ENCODE data around the gene MIPOL1.
"Not testable (repeated sequence)": the region's sequence is repeated elsewhere in the genome, so short reads cannot be mapped to it uniquely, and the experiment has no call there.

The MIPOL1 gene

GRCh38 chr14:37171678-37172023 is 26.1 kb upstream of the MIPOL1 start:
- WGBS: 4% methylated on average over 4 of the region's 6 CpGs
- H3K36me3 ChIP-seq (ENCODE audit: insufficient read depth, low read length): no peaks in the 10 kb centered on the region
- peak overlapping the region; percentile 90 for H3K27ac ChIP-seq (ENCODE audit: low read depth, low read length)
- H3K4me3 ChIP-seq (ENCODE audit: low read length): peak overlapping the region; percentile 81
- no peaks in the 10 kb centered on the region for H3K9me3 ChIP-seq (ENCODE audit: insufficient read depth, low read depth, low read length)
- H3K9ac ChIP-seq (ENCODE audit: low read depth, low read length): peak overlapping the region; percentile 94
- H3K27me3 ChIP-seq (ENCODE audit: insufficient read depth, low read length): no peaks in the 10 kb centered on the region
- H3K4me1 ChIP-seq (ENCODE audit: insufficient read depth, low read length): peaks cover 45% of the 10 kb centered on the region

DNA sequence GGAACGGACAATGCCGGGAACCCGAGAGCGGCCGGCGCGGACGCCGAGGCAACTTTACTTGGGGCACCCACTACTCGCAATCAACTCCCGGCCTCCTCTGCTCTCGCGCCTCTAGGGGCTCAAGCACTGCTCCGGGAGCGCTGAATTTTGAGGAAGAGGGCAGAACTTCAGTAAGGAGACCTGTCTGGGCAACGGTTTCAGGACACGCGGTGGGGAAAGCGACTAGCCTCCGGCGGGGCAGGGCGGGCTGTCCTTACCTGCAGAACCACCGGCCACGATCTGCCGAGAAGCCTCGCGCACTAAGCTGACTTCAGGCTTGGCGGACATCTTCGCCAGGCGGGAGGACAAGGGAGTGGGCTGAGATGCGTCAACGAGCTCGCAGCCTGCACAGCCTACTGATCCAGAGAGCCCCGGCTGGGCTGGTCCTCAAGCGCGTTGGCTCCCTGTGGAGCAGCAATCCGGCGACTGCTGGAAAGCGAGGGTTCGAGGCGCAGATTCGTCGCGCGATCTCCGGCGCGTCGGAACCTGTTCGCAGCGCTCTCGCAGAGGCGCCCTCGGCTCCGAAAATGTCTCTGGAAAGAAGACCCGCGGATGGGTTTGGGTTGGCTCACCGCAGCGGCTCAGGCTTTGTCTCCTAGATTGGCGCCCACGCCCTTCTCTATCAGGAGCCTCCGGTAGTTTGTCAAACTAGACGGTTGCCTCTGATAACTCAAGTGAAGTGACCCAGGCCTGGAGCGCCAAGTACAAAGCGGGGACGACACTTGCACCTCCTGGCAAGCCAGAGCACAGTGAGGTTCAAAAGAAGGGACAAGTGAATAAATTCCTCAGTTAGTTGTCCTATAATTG is 25.5 kb upstream of the MIPOL1 start, which contains the start of gene SLC25A21:
Gene SLC25A21, minus strand, starts transcription at position 583 of the 846 bp plus-strand sequence.
- H3K27ac ChIP-seq (ENCODE audit: low read depth, low read length): peak within 1 kb of the TSS; percentile 90
- peaks cover 39% of the 10 kb centered on the region for H3K4me1 ChIP-seq (ENCODE audit: insufficient read depth, low read length)
- peak within 1 kb of the TSS; percentile 81 for H3K4me3 ChIP-seq (ENCODE audit: low read length)
- no peaks in the 10 kb centered on the region for H3K36me3 ChIP-seq (ENCODE audit: insufficient read depth, low read length)
- H3K9me3 ChIP-seq (ENCODE audit: insufficient read depth, low read depth, low read length): no peaks in the 10 kb centered on the region
- under 1% methylated on average over 66 of the region's 66 CpGs for WGBS
- H3K27me3 ChIP-seq (ENCODE audit: insufficient read depth, low read length): no peaks in the 10 kb centered on the region
- H3K9ac ChIP-seq (ENCODE audit: low read depth, low read length): peak within 1 kb of the TSS; percentile 94

DNA sequence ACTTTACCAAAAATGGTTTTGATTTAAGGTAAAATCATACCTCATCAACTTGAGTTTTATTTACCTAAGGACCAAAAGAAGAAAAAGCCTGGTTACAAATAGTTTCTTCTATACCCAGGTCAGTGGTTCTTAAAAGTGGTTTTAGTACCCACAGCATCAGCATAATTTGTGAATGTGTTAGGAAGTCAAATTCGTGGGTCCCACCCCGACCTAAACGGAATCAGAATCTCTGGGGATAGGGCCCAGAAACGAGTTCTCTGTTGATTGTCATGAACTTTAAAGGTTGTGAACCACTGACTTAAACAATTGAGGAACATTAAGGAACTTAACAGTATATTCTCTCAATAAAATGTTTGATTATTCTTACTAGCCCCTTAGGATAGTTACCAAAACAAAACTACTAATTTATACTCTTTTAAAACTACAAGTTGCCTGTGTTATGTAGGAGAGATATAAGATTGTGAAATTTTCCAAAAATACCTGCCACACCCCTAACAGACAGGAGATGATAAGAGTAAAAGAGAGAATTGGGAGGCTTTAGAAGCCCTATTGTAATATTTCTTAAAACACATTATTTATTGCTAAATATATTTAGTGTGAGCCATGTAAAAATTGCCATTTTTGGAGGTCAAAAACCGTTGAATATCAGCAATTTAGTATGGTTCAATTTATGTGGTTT is 24.7 kb upstream of the MIPOL1 start:
- Histone ChIP-seq H3K4me3 (ENCODE audit: low read length) (peak overlapping the region; percentile 81), H3K4me1 (ENCODE audit: insufficient read depth, low read length) (peaks cover 33% of the 10 kb centered on the region), H3K9me3 (ENCODE audit: insufficient read depth, low read depth, low read length) (no peaks in the 10 kb centered on the region), H3K9ac (ENCODE audit: low read depth, low read length) (peak overlapping the region; percentile 94), H3K27ac (ENCODE audit: low read depth, low read length) (no peak overlapping the region; the same call in 1 of the 2 replicates), H3K27me3 (ENCODE audit: insufficient read depth, low read length) (no peaks in the 10 kb centered on the region), H3K36me3 (ENCODE audit: insufficient read depth, low read length) (no peaks in the 10 kb centered on the region)
- WGBS: 69% methylated on average over 5 of the region's 5 CpGs

DNA sequence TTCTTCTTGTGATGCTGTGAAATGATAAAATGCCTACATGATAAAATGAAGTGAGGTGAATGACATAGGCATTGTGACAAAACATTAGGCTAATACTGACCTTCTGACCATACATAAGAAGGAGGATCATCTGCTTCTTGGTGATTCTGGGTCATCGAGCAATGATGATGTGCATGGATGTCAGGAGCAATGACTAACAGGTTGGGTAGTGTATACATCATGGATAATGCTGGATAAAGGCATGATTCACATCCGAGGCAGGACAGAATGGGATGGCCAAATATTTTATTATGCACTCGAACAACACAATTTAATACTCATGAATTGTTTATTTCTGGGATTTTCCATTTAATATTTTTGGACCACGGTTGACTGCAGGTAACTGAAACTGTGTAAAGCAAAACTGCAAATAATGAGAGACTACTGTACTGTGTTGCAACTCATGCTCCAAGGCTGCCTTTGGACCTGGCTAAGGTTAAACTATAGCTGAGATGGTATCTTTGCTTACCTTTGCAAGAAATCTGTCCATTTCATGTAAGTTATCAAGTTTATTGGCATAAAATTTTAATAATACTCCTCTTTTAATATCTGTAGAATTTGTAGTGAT is 17.7 kb upstream of the MIPOL1 start:
- Histone ChIP-seq H3K4me3 (ENCODE audit: low read length) (no peak overlapping the region), H3K9ac (ENCODE audit: low read depth, low read length) (no peak overlapping the region), H3K9me3 (ENCODE audit: insufficient read depth, low read depth, low read length) (no peaks in the 10 kb centered on the region), H3K27me3 (ENCODE audit: insufficient read depth, low read length) (no peaks in the 10 kb centered on the region), H3K27ac (ENCODE audit: low read depth, low read length) (no peak overlapping the region), H3K4me1 (ENCODE audit: insufficient read depth, low read length) (no peaks in the 10 kb centered on the region), H3K36me3 (ENCODE audit: insufficient read depth, low read length) (no peaks in the 10 kb centered on the region)
- over 99% methylated on average over 4 of the region's 4 CpGs for WGBS

GRCh38 chr14:37180886-37181285 is 16.9 kb upstream of the MIPOL1 start:
- H3K27ac ChIP-seq (ENCODE audit: low read depth, low read length); H3K4me1 ChIP-seq (ENCODE audit: insufficient read depth, low read length); H3K36me3 ChIP-seq (ENCODE audit: insufficient read depth, low read length); H3K9ac ChIP-seq (ENCODE audit: low read depth, low read length); H3K27me3 ChIP-seq (ENCODE audit: insufficient read depth, low read length); H3K9me3 ChIP-seq (ENCODE audit: insufficient read depth, low read depth, low read length); H3K4me3 ChIP-seq (ENCODE audit: low read length): not testable (repeated sequence)
- 95% methylated on average over 6 of the region's 7 CpGs for WGBS

DNA sequence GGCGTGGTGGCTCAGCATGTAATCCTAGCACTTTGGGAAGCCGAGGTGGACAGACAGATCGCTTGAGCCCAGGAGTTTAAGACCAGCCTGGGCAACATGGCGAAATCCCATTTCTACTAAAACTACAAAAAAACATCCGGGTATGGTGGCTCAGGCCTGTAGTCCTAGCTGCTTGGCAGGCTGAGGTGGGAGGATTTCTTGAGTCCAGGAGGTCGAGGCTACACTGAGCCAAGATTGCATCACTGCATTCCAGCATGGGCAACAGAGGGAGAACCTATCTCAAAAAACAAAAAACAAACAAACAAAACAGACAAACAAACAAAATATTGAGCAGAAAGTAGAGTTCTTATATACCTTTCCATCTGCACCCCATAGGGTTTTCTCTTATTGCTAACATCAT is 16.3 kb upstream of the MIPOL1 start:
- no peak overlapping the region for H3K9ac ChIP-seq (ENCODE audit: low read depth, low read length)
- no peaks in the 10 kb centered on the region for H3K9me3 ChIP-seq (ENCODE audit: insufficient read depth, low read depth, low read length)
- H3K27me3 ChIP-seq (ENCODE audit: insufficient read depth, low read length): no peaks in the 10 kb centered on the region
- 95% methylated on average over 6 of the region's 6 CpGs for WGBS
- H3K36me3 ChIP-seq (ENCODE audit: insufficient read depth, low read length): no peaks in the 10 kb centered on the region
- no peaks in the 10 kb centered on the region for H3K4me1 ChIP-seq (ENCODE audit: insufficient read depth, low read length)
- H3K4me3 ChIP-seq (ENCODE audit: low read length): no peak overlapping the region
- H3K27ac ChIP-seq (ENCODE audit: low read depth, low read length): no peak overlapping the region

DNA sequence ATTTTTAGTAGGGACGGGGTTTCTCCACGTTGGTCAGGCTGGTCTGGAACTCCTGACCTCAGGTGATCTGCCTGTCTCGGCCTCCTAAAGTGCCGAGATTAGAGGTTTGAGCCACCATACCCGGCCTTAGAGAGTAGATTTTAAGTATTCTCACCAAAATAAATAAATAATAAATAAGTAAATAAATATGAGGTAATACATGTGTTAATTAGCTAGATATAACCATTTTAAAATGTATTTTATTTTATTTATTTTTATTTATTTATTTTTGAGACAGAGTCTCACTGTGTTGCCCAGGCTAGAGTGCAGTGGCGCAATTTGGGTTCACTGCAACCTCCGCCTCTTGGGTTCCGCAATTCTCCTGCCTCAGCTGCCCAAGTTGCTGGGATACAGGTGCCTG is 13.2 kb upstream of the MIPOL1 start:
- not testable (repeated sequence) for H3K36me3 ChIP-seq (ENCODE audit: insufficient read depth, low read length); H3K9me3 ChIP-seq (ENCODE audit: insufficient read depth, low read depth, low read length); H3K9ac ChIP-seq (ENCODE audit: low read depth, low read length); H3K27ac ChIP-seq (ENCODE audit: low read depth, low read length); H3K4me1 ChIP-seq (ENCODE audit: insufficient read depth, low read length); H3K27me3 ChIP-seq (ENCODE audit: insufficient read depth, low read length); H3K4me3 ChIP-seq (ENCODE audit: low read length)
- WGBS: 93% methylated on average over 7 of the region's 8 CpGs

DNA sequence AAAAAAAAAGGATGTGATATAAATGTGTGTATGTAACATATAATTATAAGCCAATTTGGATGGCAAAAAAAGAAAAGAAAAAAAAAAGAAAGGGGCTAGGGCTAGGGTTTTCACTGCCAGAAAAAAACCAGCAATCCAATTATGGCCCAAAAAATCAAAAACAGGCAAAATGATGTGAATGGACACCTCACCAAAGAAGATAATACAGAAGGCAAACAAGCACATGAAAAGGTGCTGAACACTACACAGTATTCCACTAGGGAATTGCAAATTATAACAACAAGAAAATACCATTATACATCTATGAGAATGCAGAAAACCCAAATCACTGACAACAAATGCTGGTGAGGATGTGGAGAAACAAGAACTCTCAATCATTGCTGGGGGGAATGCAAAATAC is 12.1 kb upstream of the MIPOL1 start:
- Histone ChIP-seq H3K4me1 (ENCODE audit: insufficient read depth, low read length) (no peaks in the 10 kb centered on the region), H3K9me3 (ENCODE audit: insufficient read depth, low read depth, low read length) (no peaks in the 10 kb centered on the region), H3K27me3 (ENCODE audit: insufficient read depth, low read length) (no peaks in the 10 kb centered on the region), H3K36me3 (ENCODE audit: insufficient read depth, low read length) (no peaks in the 10 kb centered on the region), H3K4me3 (ENCODE audit: low read length) (no peak overlapping the region), H3K27ac (ENCODE audit: low read depth, low read length) (no peak overlapping the region), H3K9ac (ENCODE audit: low read depth, low read length) (no peak overlapping the region)

DNA sequence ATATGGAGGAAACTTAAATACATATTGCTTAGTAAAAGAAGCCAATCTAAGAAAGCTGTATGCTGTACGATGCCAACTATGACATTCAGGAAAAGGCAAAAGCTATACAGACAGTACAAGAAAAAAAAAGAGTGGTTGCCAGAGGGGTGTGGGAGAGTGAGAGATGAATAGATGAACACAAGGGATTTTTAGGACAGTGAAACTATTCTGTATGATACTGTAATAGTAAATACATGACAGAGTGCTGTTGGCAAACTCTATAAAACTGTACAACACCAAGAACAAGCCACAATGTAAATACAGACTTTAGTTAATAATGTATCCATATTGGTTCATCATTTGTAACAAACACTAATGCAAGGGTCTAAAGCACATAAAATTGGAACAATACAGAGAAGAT is 10.9 kb upstream of the MIPOL1 start:
- Histone ChIP-seq H3K27ac (ENCODE audit: low read depth, low read length) (no peak overlapping the region), H3K9ac (ENCODE audit: low read depth, low read length) (no peak overlapping the region), H3K4me3 (ENCODE audit: low read length) (no peak overlapping the region), H3K4me1 (ENCODE audit: insufficient read depth, low read length) (no peaks in the 10 kb centered on the region), H3K9me3 (ENCODE audit: insufficient read depth, low read depth, low read length) (no peaks in the 10 kb centered on the region), H3K36me3 (ENCODE audit: insufficient read depth, low read length) (no peaks in the 10 kb centered on the region), H3K27me3 (ENCODE audit: insufficient read depth, low read length) (no peaks in the 10 kb centered on the region)
- WGBS: 95% methylated on average over 1 of the region's 1 CpG

GRCh38 chr14:37187294-37187693 is 10.4 kb upstream of the MIPOL1 start:
- Histone ChIP-seq H3K36me3 (ENCODE audit: insufficient read depth, low read length) (no peaks in the 10 kb centered on the region), H3K27ac (ENCODE audit: low read depth, low read length) (no peak overlapping the region), H3K4me1 (ENCODE audit: insufficient read depth, low read length) (no peaks in the 10 kb centered on the region), H3K4me3 (ENCODE audit: low read length) (no peak overlapping the region), H3K27me3 (ENCODE audit: insufficient read depth, low read length) (no peaks in the 10 kb centered on the region), H3K9me3 (ENCODE audit: insufficient read depth, low read depth, low read length) (no peaks in the 10 kb centered on the region), H3K9ac (ENCODE audit: low read depth, low read length) (no peak overlapping the region)
- WGBS: 90% methylated on average over 3 of the region's 3 CpGs

DNA sequence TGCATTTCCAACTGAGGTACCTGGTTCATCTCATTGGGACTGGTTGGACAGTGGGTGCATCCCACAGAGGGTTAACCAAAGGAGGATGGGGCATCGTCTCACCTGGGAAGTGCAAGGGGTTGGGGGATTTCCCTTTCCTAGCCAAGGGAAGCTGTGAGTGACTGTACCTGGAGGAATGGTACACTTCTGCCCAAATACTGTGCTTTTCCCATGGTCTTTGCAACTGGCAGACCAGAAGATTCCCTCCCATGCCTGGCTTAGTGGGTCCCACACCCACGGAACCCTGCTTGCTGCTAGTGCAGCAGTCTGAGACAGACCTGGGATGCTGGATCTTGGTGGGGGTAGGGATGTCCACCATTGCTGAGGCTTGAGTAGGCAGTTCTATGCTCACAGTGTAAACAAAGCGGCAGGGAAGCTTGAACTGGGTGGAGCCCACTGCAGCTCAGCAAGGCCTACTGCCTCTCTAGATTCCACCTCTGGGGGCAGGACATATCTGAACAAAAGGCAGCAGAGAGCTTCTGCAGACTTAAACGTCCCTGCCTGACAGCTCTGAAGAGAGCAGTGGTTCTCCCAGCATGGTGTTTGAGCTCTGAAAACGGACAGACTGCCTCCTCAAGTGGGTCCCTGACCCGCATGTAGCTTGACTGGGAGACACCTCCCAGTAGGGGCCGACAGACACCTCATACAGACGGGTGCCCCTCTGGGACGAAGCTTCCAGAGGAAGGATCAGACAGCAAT is 9.7 kb upstream of the MIPOL1 start:
- WGBS: 78% methylated on average over 9 of the region's 9 CpGs

More for the DNA sequence above, 9.7 kb upstream of the MIPOL1 start:
- not testable (repeated sequence) for H3K9me3 ChIP-seq (ENCODE audit: insufficient read depth, low read depth, low read length); H3K4me3 ChIP-seq (ENCODE audit: low read length); H3K27ac ChIP-seq (ENCODE audit: low read depth, low read length); H3K9ac ChIP-seq (ENCODE audit: low read depth, low read length); H3K36me3 ChIP-seq (ENCODE audit: insufficient read depth, low read length); H3K4me1 ChIP-seq (ENCODE audit: insufficient read depth, low read length); H3K27me3 ChIP-seq (ENCODE audit: insufficient read depth, low read length)

All from HUES64 (cell line).